HepG2 (cell line): ENCODE measurements around the gene FBH1. TPM values are rescaled to one million over a fixed set of nuclear protein-coding genes. Genes with fewer than 3 reads are reported as not detected.

Source experiments
- ERF ChIP-seq: IDR thresholded peaks from 2 replicates; pipeline ENCODE4 v1.6.1; 2018; ENCODE audit warnings: missing biosample characterization, missing genetic modification reagents
- MTA3 ChIP-seq: sonication (generic); formaldehyde crosslinking; IDR thresholded peaks from 2 replicates; pipeline ENCODE4 v1.4.0; 2020; ENCODE audit warnings: missing genetic modification reagents
- NONO ChIP-seq, 2 experiments: fragments of 450-650 bp in 1 of 2; sonication (generic) in 1 of 2; formaldehyde crosslinking in 1 of 2; IDR thresholded peaks in 1 of 2; conservative IDR thresholded peaks in 1 of 2; 2 replicates each; pipeline versions ENCODE4 v1.6.1 to v1.8.0; 2017 to 2022; ENCODE audit warnings: mild to moderate bottlenecking in 1 of 2, missing genetic modification reagents in 1 of 2, moderate library complexity in 1 of 2
- RBM39 ChIP-seq: fragments of 200-400 bp; formaldehyde crosslinking; IDR thresholded peaks from one replicate; pipeline ENCODE4 v1.6.1; 2018; ENCODE audit warnings: antibody characterized with exemption, mild to moderate bottlenecking, low read depth, low read length; ENCODE audit not compliant: poor library complexity, severe bottlenecking
- REXO4 ChIP-seq: sonication (generic); formaldehyde crosslinking; IDR thresholded peaks from 2 replicates; pipeline ENCODE4 v1.8.0; 2022; ENCODE audit warnings: missing genetic modification reagents, mild to moderate bottlenecking, borderline replicate concordance
- STAG1 ChIP-seq: sonication (generic); formaldehyde crosslinking; IDR thresholded peaks from 2 replicates; pipeline ENCODE4 v1.4.0; 2020; ENCODE audit warnings: missing genetic modification reagents
- TAF15 ChIP-seq: fragments of 200-400 bp; formaldehyde crosslinking; IDR thresholded peaks from one replicate; pipeline ENCODE4 v1.6.1; 2018; ENCODE audit warnings: mild to moderate bottlenecking, low read depth, low read length; ENCODE audit not compliant: poor library complexity, severe bottlenecking
- TGIF2 ChIP-seq: IDR thresholded peaks from 2 replicates; pipeline ENCODE4 v1.6.1; 2016; ENCODE audit warnings: control low read depth, missing compliant biosample characterization
- U2AF1 ChIP-seq: fragments of 200-400 bp; formaldehyde crosslinking; optimal IDR thresholded peaks from 2 replicates; pipeline ENCODE3; 2017; ENCODE audit warnings: mild to moderate bottlenecking, low read depth, low read length
- ZNF160 ChIP-seq: sonication (generic); formaldehyde crosslinking; IDR thresholded peaks from 2 replicates; pipeline ENCODE4 v1.8.0; 2022; ENCODE audit warnings: mild to moderate bottlenecking, inconsistent platforms, missing genetic modification reagents
- ZNF563 ChIP-seq: sonication (generic); formaldehyde crosslinking; IDR thresholded peaks from 2 replicates; pipeline ENCODE4 v1.8.0; 2022; ENCODE audit warnings: mild to moderate bottlenecking, moderate library complexity, missing genetic modification reagents
- ZNF570 ChIP-seq: sonication (generic); formaldehyde crosslinking; IDR thresholded peaks from 2 replicates; pipeline ENCODE4 v1.4.0; 2020; ENCODE audit warnings: mild to moderate bottlenecking, missing genetic modification reagents, borderline replicate concordance
- ZNF879 ChIP-seq: sonication (generic); formaldehyde crosslinking; IDR thresholded peaks from 2 replicates; pipeline ENCODE4 v1.8.1; 2023; ENCODE audit warnings: missing genetic modification reagents
- polyA plus RNA-seq, 8 experiments: library from polyadenylated mRNA; depleted of rRNA in 3 of 8; stranded (reverse) in 7 of 8; unstranded in 1 of 8; fragments of >200 nt; fragmentation: Illumina TruSeq in 4 of 8; extraction: Trizol in 4 of 8; gene quantifications; 2 replicates each; pipeline versions ENCODE4 v1.2.1 to v1.2.3, GENCODE V29; 2011 to 2016; ENCODE audit warnings: low read depth in 4 of 8, missing spikeins in 1 of 8, mixed read lengths in 1 of 8; ENCODE audit not compliant: insufficient read depth in 1 of 8
- total RNA-seq, 5 experiments: library from RNA; depleted of rRNA; stranded (reverse); fragments of >200 nt; fragmentation: Illumina TruSeq; extraction: Trizol; gene quantifications; 2 replicates each; pipeline ENCODE4 v1.2.3, GENCODE V29; 2016; ENCODE audit warnings: low read depth in 1 of 5
- TF ChIP-seq, protein P1 (sequence below): sonication (generic); formaldehyde crosslinking; IDR thresholded peaks from 2 replicates; pipeline ENCODE4 v1.5.0; 2020; ENCODE audit warnings: missing genetic modification reagents, mild to moderate bottlenecking, borderline replicate concordance
- TF ChIP-seq, protein P2 (sequence below): sonication (generic); formaldehyde crosslinking; IDR thresholded peaks from 2 replicates; pipeline ENCODE4 v1.4.0; 2020; ENCODE audit warnings: mild to moderate bottlenecking, missing genetic modification reagents
- TF ChIP-seq, protein P3 (sequence below): sonication (generic); formaldehyde crosslinking; conservative IDR thresholded peaks from 2 replicates; pipeline ENCODE4 v1.8.0; 2022; ENCODE audit warnings: missing genetic modification reagents
- TF ChIP-seq, protein P4 (sequence below): sonication (generic); formaldehyde crosslinking; IDR thresholded peaks from 2 replicates; pipeline ENCODE4 v1.4.0; 2020; ENCODE audit warnings: missing genetic modification reagents
- TF ChIP-seq, protein P5 (sequence below): sonication (generic); formaldehyde crosslinking; IDR thresholded peaks from 2 replicates; pipeline ENCODE4 v1.5.0; 2020; ENCODE audit warnings: missing genetic modification reagents, mild to moderate bottlenecking, borderline replicate concordance
- TF ChIP-seq, protein P6 (sequence below): sonication (generic); formaldehyde crosslinking; IDR thresholded peaks from 2 replicates; pipeline ENCODE4 v1.4.0; 2020; ENCODE audit warnings: missing genetic modification reagents

FBH1 gene
- total and polyA plus RNA-seq, 2 of the 13 experiments (the other 11 are each of a cell fraction or from before 2014, with no cell fraction given), result 48.8 to 60.3 TPM

DNA sequence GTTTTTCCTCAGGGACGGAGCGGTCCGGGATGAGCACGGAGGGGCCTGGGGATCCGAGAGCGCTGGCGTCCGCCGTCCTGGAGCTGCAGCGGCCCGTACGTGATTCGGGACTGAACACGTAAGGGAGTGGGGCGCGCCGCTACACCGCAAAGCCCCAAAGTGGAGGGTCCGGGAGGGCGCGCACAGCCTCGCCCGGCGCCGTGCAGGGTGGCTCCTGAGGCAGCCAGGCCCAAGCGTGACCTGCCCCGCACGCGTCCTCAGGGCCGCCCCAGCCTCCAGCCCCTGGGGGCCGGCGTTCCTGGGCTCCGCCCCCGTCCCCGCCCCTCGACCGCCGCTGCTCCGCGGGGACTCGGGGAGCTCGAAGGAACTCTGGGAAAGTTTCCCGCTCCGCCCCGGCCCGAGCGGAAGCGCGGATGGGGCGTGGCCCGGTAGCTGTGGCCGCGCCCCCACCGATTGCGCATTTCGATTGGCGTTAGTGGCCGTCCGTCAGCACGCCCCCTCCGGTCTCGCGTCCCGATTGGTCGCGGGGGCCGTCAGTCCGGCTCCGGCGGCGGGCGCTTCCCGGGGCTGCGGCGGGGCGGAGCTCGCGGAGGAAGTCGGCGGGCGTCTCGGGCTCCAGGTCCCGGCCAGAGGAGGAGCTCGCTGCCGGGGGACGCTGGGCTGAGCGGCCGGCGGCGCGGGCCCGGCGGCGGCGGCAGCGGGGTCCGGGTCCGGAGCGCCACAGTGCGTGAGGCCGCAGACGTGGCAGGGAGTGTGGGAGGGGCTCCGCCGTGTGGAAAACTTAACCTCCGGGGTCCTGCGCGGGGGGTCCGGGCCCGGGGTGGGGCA lies at the start of gene FBH1, which contains the start of gene ANKRD16 (continued):
- TF ChIP-seq TGIF2 (CRISPR knock-in tag) (0 out of 2 replicates have a peak, but pooled peaks have one; percentile 28), MTA3 (CRISPR knock-in tag) (no peak; the same call in 1 of the 2 replicates), ZNF563 (CRISPR knock-in tag) (peak; percentile 49; the same call in 1 of the 2 replicates), REXO4 (no peak), ZNF879 (CRISPR knock-in tag) (0 out of 2 replicates have a peak, but pooled peaks have one; percentile 83), RBM39 (peak; percentile 69), U2AF1 (no peak), TAF15 (no peak), ZNF160 (CRISPR knock-in tag) (peak; percentile 59; the same call in 1 of the 2 replicates), NONO (IDR thresholded peaks at IDR 0.05) (no peak), NONO (CRISPR knock-in tag; conservative IDR thresholded peaks at IDR 0.05) (peak; percentile 72), ERF (CRISPR knock-in tag) (peak; percentile 74; the same call in 1 of the 2 replicates), STAG1 (CRISPR knock-in tag) (no peak), ZNF570 (CRISPR knock-in tag) (no peak)
- TF ChIP-seq, protein P1, sequence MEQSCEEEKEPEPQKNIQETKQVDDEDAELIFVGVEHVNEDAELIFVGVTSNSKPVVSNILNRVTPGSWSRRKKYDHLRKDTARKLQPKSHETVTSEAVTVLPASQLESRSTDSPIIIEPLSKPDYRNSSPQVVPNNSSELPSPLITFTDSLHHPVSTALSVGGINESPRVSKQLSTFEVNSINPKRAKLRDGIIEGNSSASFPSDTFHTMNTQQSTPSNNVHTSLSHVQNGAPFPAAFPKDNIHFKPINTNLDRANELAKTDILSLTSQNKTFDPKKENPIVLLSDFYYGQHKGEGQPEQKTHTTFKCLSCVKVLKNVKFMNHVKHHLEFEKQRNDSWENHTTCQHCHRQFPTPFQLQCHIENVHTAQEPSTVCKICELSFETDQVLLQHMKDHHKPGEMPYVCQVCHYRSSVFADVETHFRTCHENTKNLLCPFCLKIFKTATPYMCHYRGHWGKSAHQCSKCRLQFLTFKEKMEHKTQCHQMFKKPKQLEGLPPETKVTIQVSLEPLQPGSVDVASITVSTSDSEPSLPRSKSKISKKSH (CRISPR knock-in tag), result peak; percentile 80; the same call in 1 of the 2 replicates
- TF ChIP-seq, protein P2, sequence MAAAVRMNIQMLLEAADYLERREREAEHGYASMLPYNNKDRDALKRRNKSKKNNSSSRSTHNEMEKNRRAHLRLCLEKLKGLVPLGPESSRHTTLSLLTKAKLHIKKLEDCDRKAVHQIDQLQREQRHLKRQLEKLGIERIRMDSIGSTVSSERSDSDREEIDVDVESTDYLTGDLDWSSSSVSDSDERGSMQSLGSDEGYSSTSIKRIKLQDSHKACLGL (CRISPR knock-in tag), result peak; percentile 31; the same call in 1 of the 2 replicates
- TF ChIP-seq, protein P3, sequence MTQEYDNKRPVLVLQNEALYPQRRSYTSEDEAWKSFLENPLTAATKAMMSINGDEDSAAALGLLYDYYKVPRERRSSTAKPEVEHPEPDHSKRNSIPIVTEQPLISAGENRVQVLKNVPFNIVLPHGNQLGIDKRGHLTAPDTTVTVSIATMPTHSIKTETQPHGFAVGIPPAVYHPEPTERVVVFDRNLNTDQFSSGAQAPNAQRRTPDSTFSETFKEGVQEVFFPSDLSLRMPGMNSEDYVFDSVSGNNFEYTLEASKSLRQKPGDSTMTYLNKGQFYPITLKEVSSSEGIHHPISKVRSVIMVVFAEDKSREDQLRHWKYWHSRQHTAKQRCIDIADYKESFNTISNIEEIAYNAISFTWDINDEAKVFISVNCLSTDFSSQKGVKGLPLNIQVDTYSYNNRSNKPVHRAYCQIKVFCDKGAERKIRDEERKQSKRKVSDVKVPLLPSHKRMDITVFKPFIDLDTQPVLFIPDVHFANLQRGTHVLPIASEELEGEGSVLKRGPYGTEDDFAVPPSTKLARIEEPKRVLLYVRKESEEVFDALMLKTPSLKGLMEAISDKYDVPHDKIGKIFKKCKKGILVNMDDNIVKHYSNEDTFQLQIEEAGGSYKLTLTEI (CRISPR knock-in tag), result no peak
- TF ChIP-seq, protein P4, sequence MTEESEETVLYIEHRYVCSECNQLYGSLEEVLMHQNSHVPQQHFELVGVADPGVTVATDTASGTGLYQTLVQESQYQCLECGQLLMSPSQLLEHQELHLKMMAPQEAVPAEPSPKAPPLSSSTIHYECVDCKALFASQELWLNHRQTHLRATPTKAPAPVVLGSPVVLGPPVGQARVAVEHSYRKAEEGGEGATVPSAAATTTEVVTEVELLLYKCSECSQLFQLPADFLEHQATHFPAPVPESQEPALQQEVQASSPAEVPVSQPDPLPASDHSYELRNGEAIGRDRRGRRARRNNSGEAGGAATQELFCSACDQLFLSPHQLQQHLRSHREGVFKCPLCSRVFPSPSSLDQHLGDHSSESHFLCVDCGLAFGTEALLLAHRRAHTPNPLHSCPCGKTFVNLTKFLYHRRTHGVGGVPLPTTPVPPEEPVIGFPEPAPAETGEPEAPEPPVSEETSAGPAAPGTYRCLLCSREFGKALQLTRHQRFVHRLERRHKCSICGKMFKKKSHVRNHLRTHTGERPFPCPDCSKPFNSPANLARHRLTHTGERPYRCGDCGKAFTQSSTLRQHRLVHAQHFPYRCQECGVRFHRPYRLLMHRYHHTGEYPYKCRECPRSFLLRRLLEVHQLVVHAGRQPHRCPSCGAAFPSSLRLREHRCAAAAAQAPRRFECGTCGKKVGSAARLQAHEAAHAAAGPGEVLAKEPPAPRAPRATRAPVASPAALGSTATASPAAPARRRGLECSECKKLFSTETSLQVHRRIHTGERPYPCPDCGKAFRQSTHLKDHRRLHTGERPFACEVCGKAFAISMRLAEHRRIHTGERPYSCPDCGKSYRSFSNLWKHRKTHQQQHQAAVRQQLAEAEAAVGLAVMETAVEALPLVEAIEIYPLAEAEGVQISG (CRISPR knock-in tag), result peak; percentile 86
- TF ChIP-seq, protein P5, sequence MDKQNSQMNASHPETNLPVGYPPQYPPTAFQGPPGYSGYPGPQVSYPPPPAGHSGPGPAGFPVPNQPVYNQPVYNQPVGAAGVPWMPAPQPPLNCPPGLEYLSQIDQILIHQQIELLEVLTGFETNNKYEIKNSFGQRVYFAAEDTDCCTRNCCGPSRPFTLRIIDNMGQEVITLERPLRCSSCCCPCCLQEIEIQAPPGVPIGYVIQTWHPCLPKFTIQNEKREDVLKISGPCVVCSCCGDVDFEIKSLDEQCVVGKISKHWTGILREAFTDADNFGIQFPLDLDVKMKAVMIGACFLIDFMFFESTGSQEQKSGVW (CRISPR knock-in tag), result no peak
- TF ChIP-seq, protein P6, sequence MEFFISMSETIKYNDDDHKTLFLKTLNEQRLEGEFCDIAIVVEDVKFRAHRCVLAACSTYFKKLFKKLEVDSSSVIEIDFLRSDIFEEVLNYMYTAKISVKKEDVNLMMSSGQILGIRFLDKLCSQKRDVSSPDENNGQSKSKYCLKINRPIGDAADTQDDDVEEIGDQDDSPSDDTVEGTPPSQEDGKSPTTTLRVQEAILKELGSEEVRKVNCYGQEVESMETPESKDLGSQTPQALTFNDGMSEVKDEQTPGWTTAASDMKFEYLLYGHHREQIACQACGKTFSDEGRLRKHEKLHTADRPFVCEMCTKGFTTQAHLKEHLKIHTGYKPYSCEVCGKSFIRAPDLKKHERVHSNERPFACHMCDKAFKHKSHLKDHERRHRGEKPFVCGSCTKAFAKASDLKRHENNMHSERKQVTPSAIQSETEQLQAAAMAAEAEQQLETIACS (CRISPR knock-in tag), result no peak
